HG03095 (cell line): Measurements from ENCODE around the gene UBE2L5.

ENCODE experiments used
- ATAC-seq: cut with Tn5 transposase; IDR thresholded peaks from one replicate; pipeline ENCODE4 v1.9.1; 2021; ENCODE audit warnings: moderate library complexity; ENCODE audit not compliant: unreplicated experiment

Gene UBE2L5

DNA sequence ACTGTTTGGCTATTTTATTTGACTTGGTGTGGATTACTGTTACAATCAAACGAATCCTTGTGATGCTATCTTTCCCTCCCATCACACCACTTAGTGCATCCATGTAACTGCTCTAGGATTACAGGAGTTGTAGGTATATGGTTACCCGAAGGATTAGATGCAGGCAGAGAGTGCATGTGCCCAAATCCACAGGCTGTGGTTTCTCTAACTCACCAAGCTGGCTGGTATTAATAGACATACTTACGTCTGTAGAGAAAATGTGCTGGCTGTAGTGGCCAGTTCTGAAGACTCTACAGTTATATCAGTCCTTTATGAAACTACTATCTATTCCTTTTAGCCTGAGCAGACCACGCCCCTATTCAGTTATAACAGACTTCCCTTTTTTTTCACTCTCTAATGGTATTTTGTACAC, 44.6 kb downstream of the UBE2L5 start:
- no peak for ATAC-seq

- ATAC-seq, result no peak
Observed at GRCh38 chr13:30473675-30474074, 51.4 kb downstream of the UBE2L5 start.

DNA sequence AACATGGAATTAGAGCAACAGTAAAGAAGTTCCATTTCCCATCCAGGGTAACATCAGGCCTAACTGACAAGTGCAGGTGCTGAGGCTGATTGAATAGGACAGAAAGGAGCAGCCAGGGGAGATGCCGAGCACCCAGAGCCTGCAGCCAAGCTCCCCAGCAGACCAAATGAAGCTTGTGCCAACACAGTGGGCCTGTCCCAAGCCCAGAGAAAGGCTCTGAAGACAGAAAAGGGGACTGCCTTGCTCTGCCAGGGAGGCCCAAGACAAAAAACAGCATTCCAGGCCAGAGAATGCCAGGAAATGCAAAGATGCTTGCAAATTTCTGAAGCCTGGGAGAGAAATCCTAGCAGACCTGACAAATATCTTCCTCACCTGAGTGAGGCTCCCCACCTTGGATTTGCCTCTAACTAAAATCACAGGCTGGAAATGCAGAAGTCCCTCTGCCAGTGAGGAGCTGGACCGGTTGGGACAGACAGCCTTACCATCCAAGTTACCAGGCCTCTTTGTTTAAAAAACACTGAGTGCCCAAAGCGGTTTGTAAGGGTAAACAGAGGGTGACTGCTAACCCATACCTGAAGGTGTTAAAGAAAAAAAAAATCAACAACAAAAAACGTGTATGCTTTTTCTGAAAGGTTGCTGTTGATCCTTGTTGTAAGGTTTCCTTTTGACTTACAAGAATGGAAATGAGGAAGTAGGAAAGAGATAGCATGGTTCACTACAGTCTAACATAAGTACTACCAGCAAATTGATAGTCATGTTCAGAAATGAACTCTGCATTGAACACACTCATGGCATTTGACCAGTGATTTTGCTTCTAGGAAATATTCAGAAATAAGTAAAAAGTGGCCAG, 55.3 kb downstream of the UBE2L5 start:
- peak; percentile 93 for ATAC-seq
